Keratinocyte (primary cell): Measurements from ENCODE around the gene NHSL2. TPM values are rescaled to one million over a fixed set of nuclear protein-coding genes. Genes with fewer than 3 reads are reported as not detected.

Experiments used
- DNase-seq: peaks from one replicate; pipeline ENCODE4 v3.0.0-alpha.2; 2011; ENCODE audit warnings: low read depth, missing footprints, low spot score
- FAIRE-seq: peaks from 2 replicates; lab custom pipeline; 2011; peaks lifted over from hg19 to GRCh38; lab: Jason Lieb, UNC
- H2AFZ ChIP-seq: 2 replicates; pipeline ENCODE4 v1.6.0; 2012; ENCODE audit warnings: low read length, control low read depth, inconsistent platforms; ENCODE audit not compliant: control insufficient read depth
- H3K27ac ChIP-seq: 2 replicates; pipeline ENCODE4 v1.5.1; 2011; ENCODE audit warnings: low read length; ENCODE audit not compliant: control insufficient read depth, insufficient read depth
- H3K27me3 ChIP-seq: 3 replicates; pipeline ENCODE4 v1.6.0; 2011; ENCODE audit warnings: low read length; ENCODE audit not compliant: control insufficient read depth, insufficient read depth; ENCODE audit errors: extremely low read depth
- H3K36me3 ChIP-seq, 2 experiments: 2 replicates in 1 of 2; 3 replicates in 1 of 2; pipeline ENCODE4 v1.5.1; 2011; ENCODE audit warnings: low read length in 2 of 2, mild to moderate bottlenecking in 1 of 2; ENCODE audit not compliant: control insufficient read depth in 2 of 2, insufficient read depth in 2 of 2; ENCODE audit errors: extremely low read depth in 1 of 2
- H3K4me1 ChIP-seq: 3 replicates; pipeline ENCODE4 v1.5.1; 2011; ENCODE audit warnings: low read length; ENCODE audit not compliant: control insufficient read depth, insufficient read depth; ENCODE audit errors: extremely low read depth
- H3K4me2 ChIP-seq: 3 replicates; pipeline ENCODE4 v1.6.0; 2011; ENCODE audit warnings: low read depth, low read length; ENCODE audit not compliant: control insufficient read depth, insufficient read depth; ENCODE audit errors: extremely low read depth
- H3K4me3 ChIP-seq, 3 experiments: fragments of 200-600 bp in 1 of 3; sonication (generic) in 1 of 3; 2 replicates in 2 of 3; 3 replicates in 1 of 3; pipeline ENCODE4 v1.5.1; 2011 to 2016; ENCODE audit warnings: low read length in 3 of 3, mild to moderate bottlenecking in 3 of 3, control low read depth in 2 of 3, inconsistent platforms in 1 of 3, low read depth in 1 of 3, mixed read lengths in 1 of 3, mixed run types in 1 of 3, moderate library complexity in 1 of 3; ENCODE audit not compliant: control insufficient read depth in 2 of 3, insufficient read depth in 2 of 3; ENCODE audit errors: extremely low read depth in 1 of 3
- H3K79me2 ChIP-seq: 2 replicates; pipeline ENCODE4 v1.6.0; 2012; ENCODE audit warnings: low read length; ENCODE audit not compliant: control insufficient read depth, insufficient read depth
- H3K9ac ChIP-seq: 3 replicates; pipeline ENCODE4 v1.6.0; 2011; ENCODE audit warnings: low read length; ENCODE audit not compliant: control insufficient read depth, insufficient read depth; ENCODE audit errors: extremely low read depth
- H3K9me1 ChIP-seq: 3 replicates; pipeline ENCODE4 v1.6.0; 2011; ENCODE audit warnings: low read length; ENCODE audit not compliant: control insufficient read depth, insufficient read depth; ENCODE audit errors: extremely low read depth
- H3K9me3 ChIP-seq: 2 replicates; pipeline ENCODE4 v1.5.1; 2012; ENCODE audit warnings: low read depth, low read length; ENCODE audit not compliant: control insufficient read depth
- H4K20me1 ChIP-seq: 3 replicates; pipeline ENCODE4 v1.6.0; 2011; ENCODE audit warnings: low read length; ENCODE audit not compliant: control insufficient read depth, insufficient read depth; ENCODE audit errors: extremely low read depth
- CTCF ChIP-seq, 3 experiments: IDR thresholded peaks in 1 of 3; conservative IDR thresholded peaks in 1 of 3; optimal IDR thresholded peaks in 1 of 3; 2 replicates in 2 of 3; 3 replicates in 1 of 3; pipeline versions ENCODE3 to v1.5.1; 2011; ENCODE audit warnings: low read length in 3 of 3, mild to moderate bottlenecking in 3 of 3, moderate library complexity in 2 of 3, control low read depth in 1 of 3, inconsistent platforms in 1 of 3; ENCODE audit not compliant: insufficient read depth in 2 of 3; ENCODE audit errors: extremely low read depth in 1 of 3
- EZH2 ChIP-seq: IDR thresholded peaks from one replicate; pipeline ENCODE4 v1.6.1; 2012; ENCODE audit warnings: inconsistent platforms, mild to moderate bottlenecking, low read length, moderate library complexity
- dilution Hi-C: fragments of 300-500 bp; cut with MboI; formaldehyde crosslinking; loops from one replicate; pipeline ENCODE4 v1.7.0; 2020; ENCODE audit warnings: low sequenced_read_pairs; ENCODE audit not compliant: extremely low pct_ligation_motif_present
- polyA plus RNA-seq, 5 experiments: library from polyadenylated mRNA; depleted of rRNA in 3 of 5; stranded (reverse) in 3 of 5; stranded (forward) in 1 of 5; unstranded in 1 of 5; fragments of >200 nt; gene quantifications; 1 replicate in 1 of 5; 2 replicates in 3 of 5; 3 replicates in 1 of 5; pipeline versions ENCODE4 v1.2.1 to v1.2.3, GENCODE V29; 2011 to 2012; ENCODE audit warnings: missing spikeins in 2 of 5, low read depth in 1 of 5, low replicate concordance in 1 of 5

NHSL2 gene
- polyA plus RNA-seq, 1 donor (not counting 4 experiments of a cell fraction or from before 2014, with no cell fraction given), result 0.04 TPM

DNA sequence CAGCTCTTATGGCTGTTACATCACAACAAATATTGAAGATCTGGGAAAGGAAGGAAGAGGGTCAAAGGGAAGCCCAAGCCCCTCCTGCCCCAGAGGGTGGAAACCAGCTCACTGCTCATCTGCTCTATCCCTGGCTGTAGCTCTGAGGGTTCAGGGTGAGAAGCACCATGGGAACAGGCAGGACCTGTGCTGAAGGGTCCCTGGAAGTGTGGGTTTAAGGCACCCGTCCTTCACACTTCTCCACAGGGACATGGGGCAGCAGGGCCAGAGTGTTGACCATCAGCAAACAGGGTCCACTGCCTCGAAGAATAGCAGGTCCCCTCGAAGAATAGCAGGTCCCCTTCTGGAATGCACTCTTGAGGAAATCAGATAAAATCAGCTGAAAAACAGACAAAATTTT is 216.7 kb downstream of the NHSL2 start:
- DNase-seq (no peak), FAIRE-seq (no peak)
- Histone ChIP-seq H2AFZ (no peak overlapping the region), H3K9me1 (no peaks in the 10 kb centered on the region), H3K27ac (no peak overlapping the region), H3K9ac (no peak overlapping the region), H3K36me3 (no peaks in the 10 kb centered on the region), H3K9me3 (no peaks in the 10 kb centered on the region), H3K79me2 (no peaks in the 10 kb centered on the region), H3K4me3 (no peak overlapping the region), H3K4me2 (no peak overlapping the region), H4K20me1 (no peaks in the 10 kb centered on the region), H3K27me3 (peaks cover 57% of the 10 kb centered on the region), H3K4me1 (peaks cover 9% of the 10 kb centered on the region)
- TF ChIP-seq CTCF (optimal IDR thresholded peaks at IDR 0.05 in 1 of 3, IDR thresholded peaks at IDR 0.05 in 1 of 3, conservative IDR thresholded peaks at IDR 0.05 in 1 of 3; ENCODE audit: extremely low read depth in 1 of 3, insufficient read depth in 2 of 3, low read length in 3 of 3) (no peak), EZH2 (no peak)
- dilution Hi-C loops, result no loop called here

DNA sequence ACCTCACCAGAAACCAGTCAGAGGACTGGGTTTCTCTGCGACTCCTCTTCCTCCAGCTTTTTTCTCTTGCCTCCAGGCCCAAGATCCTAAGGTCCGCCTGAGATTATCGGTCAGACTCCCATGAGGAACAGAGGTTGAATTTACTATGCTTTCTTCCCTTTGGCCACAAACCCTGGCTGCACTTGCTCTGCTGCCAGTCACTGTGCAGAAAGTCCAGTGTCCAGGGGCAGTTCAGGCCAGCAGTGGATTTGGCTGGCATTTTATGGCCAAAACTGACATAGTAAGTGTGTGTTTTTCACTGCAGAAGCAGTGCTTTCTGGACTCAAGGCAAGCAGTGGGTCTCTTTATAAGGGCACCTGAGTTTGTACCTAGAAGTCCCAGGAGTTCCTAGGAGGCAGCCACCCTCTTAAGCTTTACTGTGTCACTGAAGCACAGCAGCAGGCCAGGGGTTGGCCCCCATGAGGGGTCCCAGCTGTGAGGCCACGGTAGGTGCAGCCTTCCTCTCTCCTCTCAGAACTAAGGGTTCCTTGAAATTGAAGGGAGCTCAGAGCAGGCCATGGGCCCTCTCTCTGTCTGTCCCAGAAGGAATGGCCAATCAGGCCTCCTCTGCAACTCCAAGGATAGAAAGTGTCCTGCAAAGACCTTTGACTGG is 217.7 kb downstream of the NHSL2 start:
- Histone ChIP-seq H3K27me3 (peaks cover 62% of the 10 kb centered on the region), H4K20me1 (no peaks in the 10 kb centered on the region), H3K9ac (no peak overlapping the region), H3K9me3 (no peaks in the 10 kb centered on the region), H3K4me2 (no peak overlapping the region), H3K27ac (no peak overlapping the region), H3K9me1 (no peaks in the 10 kb centered on the region), H3K79me2 (no peaks in the 10 kb centered on the region), H3K4me3 (no peak overlapping the region), H3K36me3 (no peaks in the 10 kb centered on the region), H3K4me1 (peaks cover 9% of the 10 kb centered on the region), H2AFZ (no peak overlapping the region)
- no peak for FAIRE-seq
- TF ChIP-seq CTCF (optimal IDR thresholded peaks at IDR 0.05 in 1 of 3, IDR thresholded peaks at IDR 0.05 in 1 of 3, conservative IDR thresholded peaks at IDR 0.05 in 1 of 3; ENCODE audit: extremely low read depth in 1 of 3, insufficient read depth in 2 of 3, low read length in 3 of 3) (no peak), EZH2 (no peak)
- no peak for DNase-seq
- dilution Hi-C loops, result no loop called here
